ENCODE measurements around the gene ERC1.

Gene ERC1

DNA sequence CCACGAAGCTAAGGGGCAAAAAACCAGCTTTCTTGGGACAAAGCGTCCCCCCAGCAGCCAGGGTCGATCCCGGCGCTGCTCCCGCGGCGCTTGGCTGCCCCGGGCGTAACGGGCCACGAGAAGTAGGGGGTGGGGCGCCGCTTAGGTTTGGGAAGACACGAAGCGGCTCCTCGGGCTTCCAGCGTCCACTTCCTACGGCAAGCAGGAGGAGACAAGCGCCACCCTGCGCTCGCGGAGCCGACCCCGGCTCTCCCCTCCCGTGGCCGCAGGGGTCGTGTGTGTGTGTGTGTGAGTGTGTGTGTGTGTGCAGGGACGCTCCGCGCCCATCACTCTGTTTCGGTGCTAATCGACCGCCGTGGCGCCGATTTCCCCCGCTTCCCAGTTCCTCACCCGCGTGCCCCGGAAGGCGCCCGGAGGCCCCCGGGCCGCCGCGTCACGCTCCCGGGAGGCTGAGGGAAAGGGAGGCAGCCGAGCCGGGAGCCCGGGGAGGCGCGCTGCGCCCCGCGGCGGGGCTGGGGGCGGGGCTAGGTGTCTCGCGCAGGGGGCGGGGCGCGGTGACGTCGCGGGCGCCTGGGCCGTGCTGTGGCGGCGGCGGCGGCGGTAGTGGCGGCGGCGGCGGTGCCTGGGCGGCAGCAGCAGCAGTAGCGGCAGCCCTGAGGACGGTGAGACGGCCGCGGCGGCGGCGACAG lies at the start of gene ERC1:
ERC1 (plus strand) TSS at position 563 of the 689 bp plus-strand sequence. CDS start 36,681 bp downstream, outside the sequence.
- DNase-seq (ENCODE audit: low read depth in 2 of 2), result peak; percentile 68 to 73

DNA sequence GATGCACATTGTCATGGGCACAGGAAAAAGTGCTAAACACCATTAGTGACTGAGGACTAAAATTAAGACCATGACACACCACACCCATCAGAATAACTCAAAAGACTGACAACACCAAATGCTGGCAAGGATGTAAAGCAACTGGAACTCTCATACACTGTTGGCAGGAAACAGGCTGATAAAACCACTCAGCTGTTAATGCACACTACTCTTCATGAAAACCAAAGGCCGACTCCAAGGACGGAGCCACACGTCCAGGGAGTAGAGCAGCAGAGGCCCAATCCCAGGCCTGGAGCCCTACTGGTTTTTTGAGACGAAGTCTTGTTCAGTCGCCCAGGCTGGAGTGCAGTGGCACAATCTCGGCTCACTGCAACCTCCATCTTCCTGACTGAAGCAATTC lies 48.0 kb upstream of the ERC1 start:
- no peak for DNase-seq (ENCODE audit: low read depth in 2 of 2)

DNA sequence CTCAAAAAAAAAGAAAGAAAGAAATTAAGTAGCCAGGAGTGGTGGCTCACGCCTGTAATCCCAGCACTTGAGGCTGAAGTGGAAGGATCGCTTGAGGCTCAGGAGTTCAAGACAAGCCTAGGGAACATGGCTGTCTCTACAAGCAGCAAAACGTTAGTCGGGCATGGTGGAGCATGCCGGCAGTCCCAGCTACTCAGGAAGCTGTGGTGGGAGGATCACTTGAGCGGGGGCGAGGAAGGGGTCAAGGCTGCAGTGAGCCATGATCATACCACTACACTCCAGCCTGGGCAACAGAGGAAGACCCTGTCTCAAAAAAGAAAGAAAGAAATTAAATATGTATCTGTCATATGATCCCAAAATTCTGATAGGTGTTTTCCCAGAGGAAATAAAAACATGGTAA lies 46.8 kb upstream of the ERC1 start:
- DNase-seq (ENCODE audit: low read depth in 2 of 2), result no peak

DNA sequence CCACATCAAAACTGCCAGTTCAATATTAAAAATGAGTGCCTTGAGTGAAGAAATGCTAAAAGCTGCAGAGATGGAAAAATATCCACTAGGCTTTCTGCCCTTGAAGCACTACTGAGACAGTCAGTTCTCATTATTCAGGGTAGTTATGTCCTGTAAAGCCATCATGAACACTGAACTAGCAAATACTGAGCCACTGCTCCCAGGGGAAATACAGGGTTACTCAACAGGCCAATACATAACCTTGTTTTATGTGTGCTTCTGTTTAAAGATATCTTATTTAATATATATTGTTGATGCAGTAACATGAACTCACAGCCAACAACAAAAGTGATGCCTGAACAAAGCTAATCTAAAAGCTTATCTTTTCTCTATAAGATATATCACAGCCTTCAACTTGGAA lies 44.8 kb upstream of the ERC1 start:
- DNase-seq (ENCODE audit: low read depth in 2 of 2), result no peak

DNA sequence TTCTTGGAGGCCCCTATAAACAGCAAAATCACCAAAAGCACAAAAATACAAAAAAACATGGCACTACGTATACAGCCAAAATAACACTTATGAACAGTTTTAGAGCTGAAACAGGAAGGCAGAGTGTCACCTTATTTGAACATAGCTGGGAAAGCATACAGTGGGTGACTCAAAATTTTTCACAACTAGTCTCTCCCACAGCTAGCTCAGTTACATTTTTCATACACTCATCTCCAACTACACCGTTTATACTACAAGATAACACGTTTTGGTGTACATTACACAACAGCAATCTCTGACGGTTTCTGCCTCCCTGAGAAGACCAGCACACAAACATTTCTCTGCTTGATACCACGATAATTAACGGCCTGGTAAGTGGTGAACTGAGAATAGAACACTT lies 44.4 kb upstream of the ERC1 start:
- DNase-seq (ENCODE audit: low read depth in 2 of 2), result no peak

DNA sequence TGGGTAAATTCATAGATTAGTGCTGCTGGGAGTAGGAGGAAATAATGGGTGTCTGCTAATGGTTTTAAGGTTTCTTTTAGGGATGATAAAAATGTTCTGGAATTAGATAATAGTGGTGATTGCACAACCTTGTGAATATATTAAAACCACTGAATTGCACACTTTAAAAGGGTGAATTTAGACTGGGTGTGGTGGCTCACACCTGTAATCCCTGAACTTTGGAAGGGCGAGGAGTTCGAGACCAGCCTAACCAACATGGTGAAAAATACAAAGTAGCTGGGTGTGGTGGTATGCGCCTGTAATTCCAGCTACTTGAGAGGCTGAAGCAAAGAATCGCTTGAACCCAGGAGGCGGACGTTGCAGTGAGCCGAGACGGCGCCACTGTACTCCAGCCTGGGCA lies 42.8 kb upstream of the ERC1 start:
- DNase-seq (ENCODE audit: low read depth in 2 of 2), result no peak

DNA sequence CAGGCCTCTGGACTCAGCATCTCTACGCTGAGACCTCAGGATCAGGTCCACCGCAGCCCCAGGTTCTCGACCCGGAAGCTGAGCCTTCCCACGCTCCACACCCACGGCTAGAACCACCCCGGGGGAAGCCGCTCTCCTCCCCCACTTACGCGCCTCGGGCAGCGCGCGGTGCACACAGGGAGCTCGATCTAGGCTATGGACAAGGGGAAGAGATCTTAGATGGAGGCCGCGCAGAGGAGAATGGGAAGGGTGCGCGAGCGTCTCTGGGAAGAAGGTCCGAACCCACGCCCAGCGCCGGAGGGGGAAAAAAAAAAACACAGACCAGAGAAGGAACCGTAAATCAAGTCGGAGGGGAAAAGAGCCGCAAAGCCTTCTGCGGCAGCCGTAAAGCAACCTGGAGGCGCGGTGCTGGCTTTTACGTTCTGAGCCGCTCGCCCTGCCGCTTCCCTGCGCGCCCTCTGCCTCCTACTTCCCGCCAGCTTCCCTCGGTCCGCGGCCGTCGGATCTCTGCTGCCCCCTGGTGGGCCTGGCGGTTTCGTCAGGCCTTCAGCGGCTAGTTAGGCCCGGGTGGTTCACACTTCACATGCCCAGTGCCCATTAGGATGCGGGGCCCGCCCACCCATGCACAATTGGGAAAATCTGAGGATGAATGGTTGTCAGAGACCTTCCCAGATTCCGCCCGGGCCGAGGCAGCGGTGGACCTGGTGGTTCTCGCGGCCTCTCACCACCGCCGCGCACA lies 41.4 kb upstream of the ERC1 start, which contains the start of gene RAD52:
RAD52 (minus strand) TSS at position 242 of the 739 bp plus-strand sequence. CDS start 16,636 bp downstream, outside the sequence.
- DNase-seq (ENCODE audit: low read depth in 2 of 2), result peak; percentile 93 to 96

DNA sequence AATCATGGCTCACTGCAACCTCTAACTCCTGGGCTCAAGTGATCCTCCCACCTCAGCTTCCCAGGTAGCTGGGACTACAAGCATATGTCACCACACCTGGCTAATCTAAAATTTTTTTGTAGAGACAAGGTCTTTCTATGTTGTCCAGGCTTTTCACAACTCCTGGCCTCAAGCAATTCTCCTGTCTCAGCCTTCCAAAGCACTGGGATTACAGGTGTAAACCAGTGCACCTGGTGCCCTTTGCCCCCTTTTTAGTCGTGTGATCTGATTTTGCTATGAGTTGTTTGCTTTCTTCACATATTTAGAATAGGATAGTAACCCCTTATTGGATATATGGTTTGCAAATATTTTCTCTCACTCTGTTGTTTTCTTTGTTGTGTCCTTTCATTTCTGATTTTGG lies 39.8 kb upstream of the ERC1 start:
- no peak for DNase-seq (ENCODE audit: low read depth in 2 of 2)

DNA sequence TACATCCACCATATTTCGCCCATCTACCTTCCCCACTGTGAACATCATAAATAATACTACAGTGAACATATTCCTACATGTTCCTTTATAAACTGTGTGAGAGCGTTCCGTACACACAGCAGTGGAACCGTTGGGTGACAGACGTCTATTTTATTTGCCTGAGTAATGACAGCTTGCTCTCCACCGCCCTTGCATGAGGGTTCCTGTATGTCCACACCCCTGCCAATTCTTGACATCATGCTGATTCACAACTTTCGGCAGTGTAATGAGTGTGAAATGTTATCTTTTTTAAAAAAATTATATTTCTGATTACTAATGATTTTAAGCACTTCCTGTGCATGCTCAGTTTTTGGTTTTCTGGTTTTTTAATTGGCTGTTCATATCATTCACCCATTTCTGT lies 37.2 kb upstream of the ERC1 start:
- no peak for DNase-seq (ENCODE audit: low read depth in 2 of 2)

DNA sequence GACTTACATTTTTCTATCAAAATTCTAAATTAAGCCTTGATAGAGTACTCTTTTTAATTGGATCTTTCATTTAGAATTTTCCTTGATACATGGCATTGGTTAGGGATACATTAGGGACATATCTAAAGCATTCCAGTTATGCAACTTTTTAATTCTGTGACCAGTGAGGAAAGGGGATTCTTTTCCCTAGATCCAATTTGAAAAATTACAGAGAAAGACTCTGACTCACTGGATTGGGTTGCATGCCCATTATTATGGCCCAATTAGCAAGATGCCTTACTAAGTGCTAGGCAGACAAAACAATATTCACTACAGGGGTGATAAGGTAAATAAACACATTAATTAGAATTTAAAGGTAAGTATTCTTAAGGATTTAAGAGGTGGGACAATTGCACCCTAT lies 36.3 kb upstream of the ERC1 start:
- DNase-seq (ENCODE audit: low read depth in 2 of 2), result no peak

DNA sequence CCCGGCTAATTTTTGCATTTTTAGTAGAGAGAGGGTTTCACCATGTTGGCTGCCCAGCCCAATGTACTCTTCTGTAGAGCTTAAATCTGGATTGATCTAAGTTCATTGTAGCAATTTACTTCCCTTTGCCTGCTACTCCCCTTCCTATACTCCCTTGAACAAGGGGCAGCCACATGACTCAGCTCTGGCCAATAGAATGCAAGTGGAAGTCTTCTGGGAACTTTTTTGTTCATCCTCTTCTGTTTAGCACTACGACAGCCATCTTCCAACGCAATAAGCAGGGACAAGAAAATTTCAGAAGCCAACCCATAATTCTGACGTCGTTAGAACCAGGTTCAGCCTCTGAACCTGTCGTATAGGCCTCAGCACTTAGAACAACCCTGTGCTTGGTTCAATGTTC lies 35.1 kb upstream of the ERC1 start:
- DNase-seq (ENCODE audit: low read depth in 2 of 2), result no peak

DNA sequence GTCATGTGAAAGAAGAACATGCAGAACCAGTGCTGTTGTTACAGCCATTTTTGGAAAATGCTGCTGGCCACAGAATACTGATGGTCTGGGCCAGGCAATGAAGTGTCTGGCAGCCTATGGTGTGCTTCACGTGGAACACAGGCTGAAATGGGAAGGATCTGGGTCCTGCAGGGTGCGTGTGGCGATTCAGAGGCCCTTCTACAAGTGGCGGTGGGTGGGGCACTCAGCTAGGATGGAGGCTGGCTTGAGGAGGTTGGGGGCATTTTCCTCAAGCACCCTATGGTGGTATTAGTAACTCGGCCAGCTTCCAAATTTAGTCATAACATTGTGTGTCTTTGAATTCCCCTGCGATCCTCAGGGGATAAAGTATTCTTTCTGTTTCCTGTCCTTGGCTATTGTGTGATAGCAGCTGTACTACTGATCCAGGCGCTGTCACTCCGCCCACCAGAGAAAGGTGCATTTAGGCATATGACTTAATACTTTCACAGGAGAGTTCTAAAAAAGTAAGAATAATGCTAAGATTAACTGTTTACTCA lies 32.4 kb upstream of the ERC1 start:
- DNase-seq (ENCODE audit: low read depth in 2 of 2), result no peak

DNA sequence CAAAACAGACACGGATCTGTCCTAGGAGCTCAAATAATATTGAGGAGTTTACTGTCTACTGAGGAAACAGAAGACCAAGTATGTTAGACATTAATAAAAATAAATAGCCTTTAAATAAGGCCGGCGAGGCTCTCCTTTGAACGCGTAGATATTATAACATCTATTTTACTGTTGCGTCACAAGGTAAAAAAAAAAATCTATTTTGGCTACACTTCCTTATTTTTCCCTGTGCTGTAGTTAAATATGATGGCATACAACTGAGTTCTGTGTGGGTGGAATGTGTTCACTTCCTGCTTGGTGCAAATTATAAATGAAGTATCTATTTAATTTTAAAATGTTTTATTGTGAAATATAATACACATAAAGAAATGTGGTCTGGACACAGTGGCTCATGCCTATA lies 24.3 kb upstream of the ERC1 start:
- no peak for DNase-seq (ENCODE audit: low read depth in 2 of 2)

DNA sequence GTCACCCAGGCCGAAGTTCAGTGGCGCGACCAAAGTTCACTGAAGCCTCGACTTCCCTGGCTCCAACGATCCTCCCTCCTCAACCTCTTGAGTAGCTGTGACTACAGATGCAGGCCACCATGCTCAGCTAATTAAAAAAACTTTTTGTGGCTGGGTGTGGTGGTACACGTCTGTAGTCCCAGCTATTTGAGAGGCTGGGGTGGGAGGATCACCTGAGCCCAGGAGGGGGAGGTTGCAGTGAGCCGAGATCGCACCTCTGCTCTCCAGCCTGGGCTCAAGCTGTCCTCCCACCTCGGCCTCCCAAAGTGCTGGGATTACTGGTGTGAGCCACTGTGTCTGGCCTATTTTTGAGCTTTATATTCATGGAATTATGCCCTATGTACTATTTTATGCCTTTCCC lies 23.4 kb upstream of the ERC1 start:
- DNase-seq (ENCODE audit: low read depth in 2 of 2), result no peak

DNA sequence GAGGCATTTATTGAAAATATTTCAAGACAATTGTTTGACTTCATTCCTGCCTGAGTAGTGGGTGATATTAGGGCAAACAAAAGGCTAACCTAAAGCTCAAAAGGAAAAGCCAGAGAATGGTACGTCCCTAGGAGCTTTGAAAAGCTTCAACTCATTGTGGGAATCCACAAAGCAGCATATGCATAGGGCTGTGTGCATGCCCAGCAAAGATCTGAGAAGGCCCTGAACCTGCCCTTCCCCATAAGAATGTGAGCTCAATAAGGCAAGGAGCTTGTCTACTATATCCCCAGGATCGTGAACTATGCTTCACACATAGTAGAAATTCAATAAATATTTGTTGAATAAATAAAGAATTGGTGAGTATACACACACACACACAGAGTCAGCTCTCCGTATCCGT lies 22.5 kb upstream of the ERC1 start:
- no peak for DNase-seq (ENCODE audit: low read depth in 2 of 2)

DNA sequence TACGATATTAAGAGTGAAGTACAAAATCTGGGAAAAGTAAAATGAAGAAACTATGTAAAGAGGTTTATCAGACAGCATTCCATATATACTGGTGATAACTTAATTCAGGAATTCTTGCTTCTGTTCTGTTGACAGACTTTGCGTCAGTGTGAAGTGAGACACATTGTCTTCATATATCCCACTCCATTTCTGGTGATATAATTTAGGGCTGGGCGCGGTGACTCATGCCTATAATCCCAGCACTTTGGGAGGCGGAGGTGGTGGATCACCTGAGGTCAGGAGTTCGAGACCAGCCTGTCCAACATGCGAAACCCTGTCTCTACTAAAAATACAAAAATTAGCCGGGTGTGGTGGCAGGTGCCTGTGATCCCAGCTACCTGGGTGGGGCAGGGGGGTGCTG lies 21.2 kb upstream of the ERC1 start:
- DNase-seq (ENCODE audit: low read depth in 2 of 2), result no peak

DNA sequence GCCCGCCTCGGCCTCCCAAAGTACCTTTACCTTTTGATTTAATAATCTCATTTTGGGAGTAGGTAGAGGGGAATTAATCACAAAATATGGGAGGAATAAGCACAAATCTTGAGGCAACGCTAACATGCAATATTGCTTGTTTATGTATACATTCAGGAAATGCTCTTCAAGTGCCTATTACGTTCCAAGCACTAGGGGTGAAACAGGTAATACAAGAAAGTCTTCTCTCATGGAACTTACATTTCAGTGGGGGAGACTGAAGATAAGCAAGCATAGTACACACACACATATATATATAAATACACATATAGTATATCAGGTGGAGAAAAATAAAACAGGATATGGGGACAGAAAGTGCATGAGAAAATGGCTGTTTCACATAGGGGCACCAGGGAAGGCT lies 19.0 kb upstream of the ERC1 start:
- DNase-seq (ENCODE audit: low read depth in 2 of 2), result no peak

DNA sequence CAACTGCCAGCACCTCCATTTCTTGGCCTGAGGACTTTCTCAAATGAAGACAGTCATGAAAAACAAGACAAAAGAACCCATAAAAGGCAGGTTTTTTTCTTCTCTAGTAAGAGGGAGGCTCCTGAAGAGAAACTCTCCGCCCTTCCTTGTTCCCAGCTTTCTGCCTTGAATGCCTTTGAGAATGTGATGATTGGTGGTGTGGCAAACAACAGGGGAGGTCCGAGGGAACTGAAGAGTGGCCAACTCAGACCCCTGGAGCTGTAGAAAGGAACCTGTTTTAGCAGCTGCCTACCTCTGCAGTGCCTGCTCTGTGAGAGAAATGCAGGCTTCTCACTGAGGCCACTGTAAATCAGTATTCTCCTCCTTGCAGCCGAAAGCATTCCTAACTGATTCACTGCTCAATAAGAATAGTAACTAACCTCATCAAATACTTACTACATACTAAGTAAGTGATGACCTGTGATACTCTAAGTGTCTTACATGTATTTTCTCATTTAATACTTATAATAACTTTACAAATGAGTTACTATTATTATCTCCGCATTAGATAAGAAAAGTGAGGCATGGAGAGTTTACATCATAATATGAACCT lies 16.7 kb upstream of the ERC1 start:
- DNase-seq (ENCODE audit: low read depth in 2 of 2), result no peak

DNA sequence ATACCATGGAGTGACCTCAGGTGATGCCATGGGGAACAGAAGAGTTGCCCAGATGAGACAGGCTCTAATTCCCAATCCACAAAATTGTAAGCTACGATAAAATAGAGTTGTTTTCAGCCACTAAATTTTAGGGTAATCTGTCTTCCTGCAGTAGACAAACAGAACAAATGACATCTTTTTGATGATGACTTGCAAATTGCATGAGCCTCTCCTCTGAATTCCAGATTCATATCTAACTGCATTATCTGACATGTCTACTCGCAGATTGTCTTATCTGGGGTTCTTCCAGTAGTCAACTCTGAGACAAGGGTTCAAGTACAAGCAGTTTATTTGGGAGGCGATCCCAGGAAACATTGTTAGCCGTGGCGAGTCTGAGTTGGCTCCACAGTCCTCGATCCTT lies 14.4 kb upstream of the ERC1 start:
- no peak for DNase-seq (ENCODE audit: low read depth in 2 of 2)

DNA sequence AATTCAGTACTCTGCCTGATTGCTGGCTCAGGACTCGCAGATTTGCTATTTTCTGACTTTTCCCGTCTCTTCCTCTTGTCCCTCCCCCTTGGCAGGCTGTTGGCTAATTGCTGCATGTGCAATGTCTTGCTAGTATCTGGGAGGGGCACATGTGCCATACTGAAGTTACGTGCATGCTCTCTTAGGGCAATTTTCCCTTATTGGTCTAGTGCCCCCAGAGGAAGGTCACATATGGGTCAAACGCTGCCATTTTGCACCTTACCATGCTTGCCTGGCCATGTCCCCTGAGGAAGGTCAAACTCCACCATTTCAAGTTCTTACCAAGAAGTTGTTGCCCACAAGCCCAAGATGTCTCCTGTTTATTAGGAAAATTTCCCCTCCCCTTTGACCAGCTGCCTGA lies 13.9 kb upstream of the ERC1 start:
- no peak for DNase-seq (ENCODE audit: low read depth in 2 of 2)

DNA sequence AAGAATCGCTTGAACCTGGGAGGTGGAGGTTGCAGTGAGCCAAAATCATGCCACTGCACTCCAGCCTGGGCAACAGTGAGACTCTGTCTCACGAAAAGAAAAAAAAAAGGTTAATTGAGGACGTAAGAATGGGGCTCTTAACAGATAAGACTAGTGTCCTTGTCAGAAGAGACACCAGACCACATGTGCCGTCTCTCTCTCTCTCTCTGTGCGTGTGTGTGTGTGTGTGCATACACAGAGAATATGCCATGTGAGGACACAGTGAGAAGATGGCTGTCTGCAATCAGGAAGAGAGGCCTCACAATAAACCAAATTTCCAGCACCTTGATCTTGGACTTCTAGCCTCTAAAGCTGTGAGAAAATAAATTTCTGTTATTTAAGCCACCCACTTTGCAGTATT lies 11.7 kb upstream of the ERC1 start:
- no peak for DNase-seq (ENCODE audit: low read depth in 2 of 2)

DNA sequence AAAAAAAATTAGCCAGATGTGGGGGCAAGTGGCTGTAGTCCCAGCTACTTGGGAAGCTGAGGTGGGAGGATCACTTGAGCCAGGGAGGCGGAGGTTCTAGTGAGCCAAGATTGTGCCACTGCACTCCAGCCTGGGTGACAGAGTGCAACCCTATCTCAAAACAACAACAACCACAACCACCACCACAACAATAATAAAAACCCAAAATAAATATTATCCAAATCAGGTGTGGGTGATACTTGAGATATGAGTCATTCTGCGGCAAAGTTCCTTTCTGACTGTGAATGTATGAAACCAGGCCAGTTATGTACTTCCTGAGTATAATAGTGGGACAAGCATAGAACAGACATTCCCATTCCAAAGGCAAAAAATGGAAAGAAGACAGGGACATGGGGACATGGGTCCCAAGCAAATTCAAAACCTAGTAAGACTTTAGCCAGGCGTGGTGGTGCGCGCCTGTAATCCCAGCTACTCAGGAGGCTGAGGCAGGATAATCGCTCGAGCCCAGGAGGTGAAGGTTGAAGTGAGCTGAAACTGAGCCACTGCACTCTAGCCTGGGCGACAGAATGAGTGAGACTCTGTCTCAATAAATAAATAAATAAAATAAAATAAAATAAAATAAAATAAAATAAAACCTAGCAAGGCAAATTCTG lies 9.7 kb upstream of the ERC1 start:
- DNase-seq (ENCODE audit: low read depth in 2 of 2), result no peak

Data from stimulated activated CD8-positive, alpha-beta memory T cell treated with anti-CD3 and anti-CD28 coated beads, Interleukin-7, amount 100 ng/mL, for 1 hour (primary cell).